H9 (cell line): ENCODE measurements around the gene OPA3. TPM values are rescaled to one million over a fixed set of nuclear protein-coding genes. Genes with fewer than 3 reads are reported as not detected.

Experiments
- DNase-seq: peaks from one replicate; pipeline ENCODE4 v3.0.0-alpha.2; 2017
- H2AFZ ChIP-seq: one replicate; pipeline ENCODE4 v1.6.1; 2013; ENCODE audit warnings: mild to moderate bottlenecking, low read length, control low read depth, moderate library complexity
- H2AK5ac ChIP-seq: 2 replicates; pipeline ENCODE4 v1.6.1; 2013; ENCODE audit warnings: low read length, control low read depth, mixed read lengths; ENCODE audit not compliant: insufficient read length
- H2BK120ac ChIP-seq: one replicate; pipeline ENCODE4 v1.6.1; 2013; ENCODE audit warnings: low read depth, mild to moderate bottlenecking, low read length, control low read depth, inconsistent platforms; ENCODE audit not compliant: poor library complexity, severe bottlenecking
- H2BK12ac ChIP-seq: 2 replicates; pipeline ENCODE4 v1.6.1; 2013; ENCODE audit warnings: low read length, control low read depth, mixed read lengths, low read depth; ENCODE audit not compliant: insufficient read length
- H2BK15ac ChIP-seq: 2 replicates; pipeline ENCODE4 v1.6.1; 2013; ENCODE audit warnings: low read depth, low read length, control low read depth
- H2BK20ac ChIP-seq: one replicate; pipeline ENCODE4 v1.6.1; 2013; ENCODE audit warnings: low read depth, mild to moderate bottlenecking, low read length, control low read depth, inconsistent platforms; ENCODE audit not compliant: poor library complexity, severe bottlenecking
- H2BK5ac ChIP-seq: 2 replicates; pipeline ENCODE4 v1.6.1; 2013; ENCODE audit warnings: low read length, control low read depth, mixed read lengths; ENCODE audit not compliant: insufficient read length
- H3K14ac ChIP-seq: 2 replicates; pipeline ENCODE4 v1.6.1; 2013; ENCODE audit warnings: low read length, control low read depth; ENCODE audit not compliant: insufficient read depth
- H3K18ac ChIP-seq: 2 replicates; pipeline ENCODE4 v1.6.1; 2013; ENCODE audit warnings: low read depth, mild to moderate bottlenecking, mixed read lengths, low read length, control low read depth; ENCODE audit not compliant: insufficient read length
- H3K23ac ChIP-seq: 2 replicates; pipeline ENCODE4 v1.6.1; 2013; ENCODE audit warnings: low read length, control low read depth, mixed read lengths, low read depth; ENCODE audit not compliant: insufficient read length
- H3K23me2 ChIP-seq: 2 replicates; pipeline ENCODE4 v1.6.1; 2013; ENCODE audit warnings: low read depth, mild to moderate bottlenecking, mixed read lengths, low read length, control low read depth; ENCODE audit not compliant: insufficient read length, poor library complexity, severe bottlenecking
- H3K27ac ChIP-seq: 2 replicates; pipeline ENCODE4 v1.5.1; 2013; ENCODE audit warnings: low read length, control low read depth, mixed read lengths, low read depth; ENCODE audit not compliant: insufficient read length
- H3K27me3 ChIP-seq: 2 replicates; pipeline ENCODE4 v1.6.1; 2013; ENCODE audit warnings: low read length, control low read depth, inconsistent platforms; ENCODE audit not compliant: insufficient read depth
- H3K4ac ChIP-seq: 2 replicates; pipeline ENCODE4 v1.6.1; 2013; ENCODE audit warnings: low read depth, mild to moderate bottlenecking, control low read depth, inconsistent platforms, low read length, moderate library complexity
- H3K4me1 ChIP-seq: 2 replicates; pipeline ENCODE4 v1.6.1; 2013; ENCODE audit warnings: low read length, control low read depth, inconsistent platforms; ENCODE audit not compliant: insufficient read depth
- H3K4me2 ChIP-seq: 2 replicates; pipeline ENCODE4 v1.6.1; 2013; ENCODE audit warnings: low read length, control low read depth, mixed read lengths; ENCODE audit not compliant: insufficient read length, insufficient read depth
- H3K56ac ChIP-seq: 2 replicates; pipeline ENCODE4 v1.6.1; 2013; ENCODE audit warnings: low read depth, mild to moderate bottlenecking, mixed read lengths, low read length, control low read depth; ENCODE audit not compliant: insufficient read length
- H3K79me1 ChIP-seq: 2 replicates; pipeline ENCODE4 v1.6.1; 2013; ENCODE audit warnings: low read depth, mild to moderate bottlenecking, moderate library complexity, low read length, control low read depth, inconsistent platforms; ENCODE audit not compliant: insufficient read depth, poor library complexity, severe bottlenecking
- H3K79me2 ChIP-seq: 2 replicates; pipeline ENCODE4 v1.6.1; 2013; ENCODE audit warnings: low read length, control low read depth, inconsistent platforms; ENCODE audit not compliant: insufficient read depth
- H3K9ac ChIP-seq: 2 replicates; pipeline ENCODE4 v1.6.1; 2013; ENCODE audit warnings: low read length, control low read depth, mixed read lengths; ENCODE audit not compliant: insufficient read length; ENCODE audit errors: extremely low read depth
- H3K9me3 ChIP-seq: one replicate; pipeline ENCODE4 v1.6.1; 2013; ENCODE audit warnings: low read depth, low read length, inconsistent platforms; ENCODE audit not compliant: control insufficient read depth
- H3T11ph ChIP-seq: one replicate; pipeline ENCODE4 v1.6.1; 2013; ENCODE audit warnings: mild to moderate bottlenecking, low read length, control low read depth, inconsistent platforms
- H4K20me1 ChIP-seq: one replicate; pipeline ENCODE4 v1.6.1; 2013; ENCODE audit not compliant: control insufficient read depth, insufficient read length, insufficient read depth
- H4K5ac ChIP-seq: 2 replicates; pipeline ENCODE4 v1.6.1; 2013; ENCODE audit warnings: low read depth, mild to moderate bottlenecking, mixed read lengths, low read length, control low read depth; ENCODE audit not compliant: insufficient read length
- H4K8ac ChIP-seq: replicated peaks from 2 replicates; pipeline ENCODE4 v1.6.1; 2013; ENCODE audit warnings: low read length, control low read depth, mixed read lengths, low read depth; ENCODE audit not compliant: insufficient read length
- H4K91ac ChIP-seq: 2 replicates; pipeline ENCODE4 v1.6.1; 2013; ENCODE audit warnings: low read depth, mild to moderate bottlenecking, moderate library complexity, mixed read lengths, low read length, control low read depth; ENCODE audit not compliant: insufficient read length
- H3K27ac Mint-ChIP-seq, 3 experiments: 2 replicates in 2 of 3; 3 replicates in 1 of 3; pipeline ENCODE4 v1.8.0; 2020 to 2021; ENCODE audit warnings: mixed read lengths in 3 of 3, mild to moderate bottlenecking in 1 of 3, moderate library complexity in 1 of 3
- H3K27me3 Mint-ChIP-seq: 2 replicates; pipeline ENCODE4 v1.8.0; 2021; ENCODE audit warnings: low read depth, mild to moderate bottlenecking, moderate library complexity, mixed read lengths
- H3K36me3 Mint-ChIP-seq, 3 experiments: 2 replicates in 2 of 3; 3 replicates in 1 of 3; pipeline ENCODE4 v1.8.0; 2020 to 2021; ENCODE audit warnings: low read depth in 3 of 3, mixed read lengths in 3 of 3; ENCODE audit not compliant: insufficient read depth in 1 of 3
- H3K4me1 Mint-ChIP-seq, 2 experiments: 2 replicates each; pipeline ENCODE4 v1.8.0; 2020; ENCODE audit warnings: mixed read lengths in 2 of 2
- H3K4me3 Mint-ChIP-seq, 2 experiments: 2 replicates in 1 of 2; 3 replicates in 1 of 2; pipeline ENCODE4 v1.8.0; 2020 to 2021; ENCODE audit warnings: mild to moderate bottlenecking in 2 of 2, mixed read lengths in 2 of 2, moderate library complexity in 1 of 2
- H3K9me3 Mint-ChIP-seq, 2 experiments: 2 replicates in 1 of 2; 3 replicates in 1 of 2; pipeline ENCODE4 v1.8.0; 2020; ENCODE audit warnings: mild to moderate bottlenecking in 2 of 2, mixed read lengths in 2 of 2, moderate library complexity in 1 of 2
- WGBS: extraction: QIAGEN DNeasy Blood & Tissue Kit; methylation state at CpG from one replicate; pipeline ENCODE4 v1.1.7; 2013; ENCODE audit warnings: missing lambda C conversion rate, low lambda C conversion rate, mixed read lengths; ENCODE audit not compliant: insufficient read length; ENCODE audit errors: extremely low coverage; 5-methylcytosine and 5-hydroxymethylcytosine counted together
- total RNA-seq: library from RNA; stranded (reverse); gene quantifications from 2 replicates; pipeline ENCODE4 v1.2.1, GENCODE V29; 2021
- TF ChIP-seq, protein P1 (sequence below): fragments of 200-600 bp; sonication (generic); conservative IDR thresholded peaks from 3 replicates; pipeline ENCODE4 v1.8.0; 2021; ENCODE audit warnings: antibody characterized with exemption, mild to moderate bottlenecking

Gene OPA3
- total RNA-seq, 1 experiment from 2014 or later, result 13.0 TPM

DNA sequence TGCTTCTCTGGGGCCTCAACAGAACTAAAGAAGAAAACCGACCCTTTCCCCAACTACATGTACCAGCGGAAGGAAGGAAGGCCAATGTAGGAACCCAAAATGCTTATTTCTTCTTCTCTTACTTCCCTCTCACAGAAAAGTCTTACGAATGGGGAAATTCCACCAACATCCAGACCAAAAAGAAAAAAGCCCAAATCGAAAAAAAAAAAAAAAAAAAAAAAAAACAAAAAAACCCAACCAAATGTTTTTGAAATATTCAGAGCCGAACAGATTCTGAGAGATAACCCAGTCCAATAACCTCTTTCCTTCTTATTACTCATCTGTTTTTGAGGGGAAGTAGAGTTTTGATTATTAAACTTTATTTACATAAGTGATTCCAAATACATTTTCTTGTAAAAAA, 82.5 kb downstream of the OPA3 start:
- Histone ChIP-seq H3K4me2 (no peak overlapping the region), H3K9ac (no peak overlapping the region), H3K4ac (no peak overlapping the region), H3K56ac (no peak overlapping the region), H4K91ac (no peak overlapping the region), H3K23ac (no peak overlapping the region), H2AK5ac (no peak overlapping the region), H3K14ac (no peak overlapping the region), H2AFZ (no peak overlapping the region), H2BK12ac (no peak overlapping the region), H2BK120ac (no peak overlapping the region), H3K79me2 (no peaks in the 10 kb centered on the region), H3K9me3 (no peaks in the 10 kb centered on the region), H2BK20ac (no peak overlapping the region), H3K23me2 (peaks cover 17% of the 10 kb centered on the region), H3K27me3 (no peaks in the 10 kb centered on the region; the same call in 1 of the 2 replicates), H3K79me1 (no peaks in the 10 kb centered on the region), H4K8ac (no peak overlapping the region), H4K20me1 (no peaks in the 10 kb centered on the region), H3T11ph (no peak overlapping the region), H3K27ac (no peak overlapping the region), H4K5ac (no peak overlapping the region), H2BK15ac (no peak overlapping the region), H3K4me1 (peaks cover 4% of the 10 kb centered on the region; the same call in 1 of the 2 replicates), H2BK5ac (no peak overlapping the region), H3K18ac (no peak overlapping the region)
- H3K9me3 Mint-ChIP-seq, result no peaks in the 10 kb centered on the region; a peak in 3 of 5 replicates
- no peak for DNase-seq
- no CpG with 5 or more reads among the region's 5 CpGs for WGBS
- TF ChIP-seq, protein P1, sequence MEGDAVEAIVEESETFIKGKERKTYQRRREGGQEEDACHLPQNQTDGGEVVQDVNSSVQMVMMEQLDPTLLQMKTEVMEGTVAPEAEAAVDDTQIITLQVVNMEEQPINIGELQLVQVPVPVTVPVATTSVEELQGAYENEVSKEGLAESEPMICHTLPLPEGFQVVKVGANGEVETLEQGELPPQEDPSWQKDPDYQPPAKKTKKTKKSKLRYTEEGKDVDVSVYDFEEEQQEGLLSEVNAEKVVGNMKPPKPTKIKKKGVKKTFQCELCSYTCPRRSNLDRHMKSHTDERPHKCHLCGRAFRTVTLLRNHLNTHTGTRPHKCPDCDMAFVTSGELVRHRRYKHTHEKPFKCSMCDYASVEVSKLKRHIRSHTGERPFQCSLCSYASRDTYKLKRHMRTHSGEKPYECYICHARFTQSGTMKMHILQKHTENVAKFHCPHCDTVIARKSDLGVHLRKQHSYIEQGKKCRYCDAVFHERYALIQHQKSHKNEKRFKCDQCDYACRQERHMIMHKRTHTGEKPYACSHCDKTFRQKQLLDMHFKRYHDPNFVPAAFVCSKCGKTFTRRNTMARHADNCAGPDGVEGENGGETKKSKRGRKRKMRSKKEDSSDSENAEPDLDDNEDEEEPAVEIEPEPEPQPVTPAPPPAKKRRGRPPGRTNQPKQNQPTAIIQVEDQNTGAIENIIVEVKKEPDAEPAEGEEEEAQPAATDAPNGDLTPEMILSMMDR, result no peak
- H3K4me1 Mint-ChIP-seq, result peaks cover 32 to 51% of the 10 kb centered on the region in 2 experiments
- H3K4me3 Mint-ChIP-seq, result no peak overlapping the region
- peaks cover 26% of the 10 kb centered on the region for H3K27me3 Mint-ChIP-seq
- peaks cover 0 to 4% (median 0%) of the 10 kb centered on the region in 3 experiments; a peak in 2 of 7 replicates for H3K36me3 Mint-ChIP-seq
- no peak overlapping the region; a peak in 1 of 7 replicates for H3K27ac Mint-ChIP-seq
